Breast epithelium (tissue), 3 donors: ENCODE results near the gene MGARP.

Source experiments
- CTCF ChIP-seq, 3 donors: fragments of 450-650 bp; IDR thresholded peaks; one replicate each; pipeline ENCODE4 v1.5.1; 2016 to 2017; ENCODE audit warnings: antibody characterized with exemption in 3 of 3, mild to moderate bottlenecking in 3 of 3, moderate library complexity in 3 of 3
- POLR2A ChIP-seq: fragments of 450-650 bp; IDR thresholded peaks from one replicate; pipeline ENCODE4 v1.6.1; 2016; ENCODE audit warnings: antibody characterized with exemption, mild to moderate bottlenecking, moderate library complexity
- POLR2AphosphoS5 ChIP-seq, 3 donors: sonication (generic); formaldehyde crosslinking; IDR thresholded peaks; one replicate each; pipeline ENCODE4 v1.6.1; 2017; ENCODE audit warnings: antibody characterized with exemption in 3 of 3

GRCh38 chr4:139278485-139278884 is 1.5 kb downstream of the MGARP start:
- TF ChIP-seq CTCF (IDR thresholded peaks at IDR 0.05) (no peak), POLR2A (no peak), POLR2AphosphoS5 (IDR thresholded peaks at IDR 0.05) (no peak)
